ENCODE data around the gene RABL2B.
A peak's percentile ranks its signal among the peaks of the same experiment; 100 is the strongest.

RABL2B gene

DNA sequence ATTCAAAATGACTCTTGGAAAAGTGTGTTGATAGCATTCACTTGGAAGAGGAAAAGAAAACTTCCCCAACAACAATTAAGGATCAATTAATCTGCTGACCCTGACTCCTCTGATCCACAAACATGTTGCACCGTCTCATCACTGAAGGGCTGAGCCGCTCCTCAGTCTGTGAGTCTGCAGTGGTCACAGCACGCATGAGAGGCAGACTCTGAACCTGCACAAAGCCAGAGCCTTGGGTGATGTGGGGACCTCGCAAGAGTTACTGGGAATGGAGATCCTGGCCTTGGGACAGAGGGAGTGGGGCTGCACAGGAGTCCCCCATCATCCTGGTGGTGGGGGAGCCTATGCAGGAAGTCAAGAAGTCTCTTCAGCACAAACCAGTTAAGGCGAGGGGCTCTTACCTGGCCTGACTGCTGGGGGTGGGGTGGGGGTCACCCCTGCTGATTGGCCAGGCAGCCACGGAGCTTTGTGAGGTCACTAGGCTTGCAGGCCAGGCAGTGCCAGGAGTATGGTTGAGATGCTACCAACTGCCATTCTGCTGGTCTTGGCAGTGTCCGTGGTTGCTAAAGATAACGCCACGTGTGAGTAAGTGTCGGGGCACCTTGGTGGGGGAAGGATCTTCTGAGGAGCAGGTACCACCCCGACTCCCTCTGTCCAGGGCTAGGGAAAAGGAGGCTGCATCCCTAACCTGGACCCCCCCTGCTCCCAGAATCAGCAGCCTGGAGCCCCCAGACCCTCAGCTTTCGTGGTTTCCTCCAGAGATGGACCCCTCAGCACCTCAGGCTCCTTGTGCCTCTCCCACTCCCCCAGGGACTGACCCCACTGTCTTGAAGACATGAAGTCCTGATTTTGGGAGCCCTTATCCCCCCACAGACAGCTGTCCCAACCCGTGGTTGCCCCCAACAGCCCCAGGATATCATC is 45.4 kb downstream of the RABL2B start, which contains the start of gene ACR:
ACR (plus strand) TSS at position 477 of the 921 bp plus-strand sequence; CDS start at position 509, 32 bp downstream.
- peak; percentile 9 for DNase-seq

DNA sequence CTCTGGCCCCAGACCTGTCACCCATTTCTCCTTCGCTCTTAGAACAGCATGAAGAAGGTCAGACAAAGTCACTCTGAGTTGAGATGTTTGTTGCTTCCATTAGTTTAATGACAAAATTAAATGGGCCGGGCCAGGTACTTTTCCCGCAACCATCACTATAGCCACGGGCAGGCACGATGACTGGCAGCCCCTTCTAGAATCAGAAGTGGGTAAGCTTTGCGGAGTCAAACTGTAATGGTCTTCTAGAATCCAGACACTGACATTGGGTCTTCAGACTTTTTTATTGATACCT is 47.8 kb downstream of the RABL2B start:
- DNase-seq, result no peak

DNA sequence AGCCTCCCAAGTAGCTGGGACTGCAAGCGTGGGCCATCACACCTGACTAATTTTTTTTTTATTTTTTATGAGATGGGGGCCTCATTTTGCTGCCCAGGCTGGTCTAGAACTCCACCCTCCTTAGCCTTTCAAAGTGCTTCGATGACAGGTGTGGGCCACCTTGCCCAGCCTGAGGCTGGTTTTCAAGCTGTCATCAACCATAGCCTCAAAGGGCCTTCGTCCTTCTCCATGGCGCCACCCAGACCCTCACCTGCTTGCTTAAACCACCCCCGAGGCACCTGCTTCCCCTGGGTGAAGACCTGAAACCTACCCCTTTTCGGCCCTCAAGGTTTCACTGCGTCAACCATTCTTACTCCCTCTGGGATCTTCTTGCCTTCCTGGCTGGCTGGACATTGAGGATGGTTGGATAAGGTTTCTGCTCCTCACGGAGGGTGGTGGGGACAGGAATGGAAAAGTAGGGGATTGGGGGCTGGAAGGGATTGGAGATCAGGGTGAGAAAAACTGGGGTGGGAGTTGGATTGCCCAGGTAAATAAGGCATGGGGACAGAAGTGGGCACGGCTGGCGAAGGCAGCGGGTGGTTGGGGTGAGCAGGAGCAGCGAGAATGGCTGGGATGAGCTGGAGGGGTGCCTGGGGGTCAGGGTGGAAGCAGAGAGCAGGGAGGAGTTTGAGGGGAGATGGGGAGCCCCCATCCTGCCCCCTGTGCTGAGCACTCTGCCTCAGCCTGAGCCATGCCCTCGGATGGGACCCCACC is 48.3 kb downstream of the RABL2B start:
- DNase-seq, result peak; percentile 12

- no peak for DNase-seq
Observed at GRCh38 chr22:50734343-50734771, 49.1 kb downstream of the RABL2B start.

DNA sequence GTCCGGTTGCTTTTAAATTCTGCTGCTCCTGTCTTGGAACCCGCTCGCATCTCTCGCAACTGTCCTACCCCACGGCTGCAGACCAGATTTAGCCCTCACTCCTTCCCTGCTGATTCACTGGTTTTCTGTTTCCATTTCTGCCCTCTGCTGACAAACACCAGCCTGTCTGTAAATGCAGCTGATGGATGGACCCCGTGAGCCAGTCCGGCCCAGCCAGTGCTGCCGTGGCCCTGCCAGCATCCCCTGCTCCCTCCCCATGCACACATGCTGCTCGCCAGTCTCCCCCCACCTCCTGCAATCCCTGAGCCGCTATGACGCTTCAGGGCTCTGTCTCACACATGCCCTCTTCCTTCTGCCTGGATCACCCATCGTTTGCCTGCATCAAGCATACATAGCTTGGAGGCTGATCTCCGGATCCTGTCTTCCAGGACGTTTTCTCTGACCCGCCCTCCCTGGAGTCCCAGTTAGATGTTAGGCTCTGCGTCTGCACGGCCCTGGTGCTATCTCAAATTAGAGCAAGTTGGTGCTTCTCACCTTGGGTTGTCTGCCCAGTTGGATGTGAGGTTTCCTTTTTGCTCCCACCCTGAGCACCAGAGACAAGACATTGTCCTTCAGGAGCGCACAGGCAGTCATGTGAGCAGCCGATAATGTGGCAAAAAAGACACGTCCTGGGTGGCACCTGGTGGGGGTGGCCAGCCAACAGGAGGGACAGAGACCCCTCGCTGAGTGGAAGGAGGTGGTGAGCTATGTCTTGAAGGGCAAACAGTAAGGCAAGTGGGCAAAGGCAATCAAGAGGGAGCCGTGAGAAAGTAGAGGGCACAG is 49.7 kb downstream of the RABL2B start:
- DNase-seq, result peak; percentile 16

DNA sequence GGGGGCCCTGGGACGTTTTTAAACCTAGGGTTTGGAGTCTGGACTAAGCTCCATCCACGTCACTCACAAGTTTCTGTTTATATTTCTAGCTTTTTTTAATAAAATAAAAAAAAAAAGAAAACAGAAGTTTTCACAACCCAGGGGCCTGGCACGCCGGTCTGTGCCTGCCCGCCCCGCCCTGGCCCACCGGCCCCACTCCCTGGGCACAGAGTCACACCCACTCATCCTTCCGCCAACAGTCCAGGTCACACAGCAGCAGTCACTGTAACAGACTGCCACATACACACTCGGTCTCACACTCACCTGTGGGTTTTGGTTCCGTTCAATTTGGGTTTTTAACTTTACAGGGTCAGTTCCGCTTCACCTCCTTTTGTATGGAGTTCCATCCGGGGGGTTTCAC is 50.8 kb downstream of the RABL2B start:
- DNase-seq, result no peak

GRCh38 chr22:50731811-50732624 is 51.4 kb downstream of the RABL2B start:
- DNase-seq, result peak; percentile 37

DNA sequence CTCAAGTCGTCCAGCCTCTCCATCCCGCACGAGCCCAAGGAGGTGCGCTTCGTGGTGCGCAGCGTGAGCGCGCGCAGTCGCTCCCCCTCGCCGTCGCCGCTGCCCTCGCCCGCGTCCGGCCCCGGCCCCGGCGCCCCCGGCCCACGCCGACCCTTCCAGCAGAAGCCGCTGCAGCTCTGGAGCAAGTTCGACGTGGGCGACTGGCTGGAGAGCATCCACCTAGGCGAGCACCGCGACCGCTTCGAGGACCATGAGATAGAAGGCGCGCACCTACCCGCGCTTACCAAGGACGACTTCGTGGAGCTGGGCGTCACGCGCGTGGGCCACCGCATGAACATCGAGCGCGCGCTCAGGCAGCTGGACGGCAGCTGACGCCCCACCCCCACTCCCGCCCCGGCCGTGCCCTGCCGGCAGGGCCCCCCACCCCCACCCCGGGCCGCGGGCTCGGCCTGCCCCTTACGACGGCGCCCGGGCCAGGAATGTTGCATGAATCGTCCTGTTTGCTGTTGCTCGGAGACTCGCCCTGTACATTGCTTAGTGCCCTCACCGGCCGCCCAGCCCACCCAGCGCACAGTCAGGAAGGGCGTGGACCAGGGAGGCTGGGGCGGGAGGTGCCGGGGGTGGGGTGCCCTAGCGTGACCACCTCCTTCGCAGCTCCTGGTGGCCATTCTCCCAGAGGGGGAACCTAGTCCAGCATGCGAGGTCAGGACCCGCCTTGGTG is 52.3 kb downstream of the RABL2B start:
- DNase-seq, result peak; percentile 10

GRCh38 chr22:50730013-50730891 is 53.2 kb downstream of the RABL2B start:
- DNase-seq, result no peak

- DNase-seq, result no peak
Observed at GRCh38 chr22:50729391-50730012, 53.9 kb downstream of the RABL2B start.

DNA sequence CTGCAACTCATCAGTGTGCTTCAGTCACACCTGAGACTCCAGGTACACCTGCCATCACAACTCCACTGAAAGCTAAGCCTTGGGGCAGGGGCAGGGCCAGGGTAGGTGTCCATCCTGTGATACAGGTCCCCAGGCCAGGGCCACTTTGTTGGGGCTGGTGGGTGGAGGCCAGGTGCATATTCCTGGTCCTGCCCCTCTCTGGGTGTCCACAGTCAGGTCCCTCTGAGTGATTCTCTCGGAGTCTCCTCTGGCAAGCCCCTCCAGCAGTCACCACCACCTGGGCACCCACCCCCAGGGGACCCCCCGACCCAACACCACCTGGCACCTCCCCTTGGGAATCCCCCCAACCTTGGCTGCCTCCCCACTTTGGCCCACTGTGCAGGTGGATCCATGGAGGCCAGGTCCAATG is 54.9 kb downstream of the RABL2B start:
- DNase-seq, result no peak

DNA sequence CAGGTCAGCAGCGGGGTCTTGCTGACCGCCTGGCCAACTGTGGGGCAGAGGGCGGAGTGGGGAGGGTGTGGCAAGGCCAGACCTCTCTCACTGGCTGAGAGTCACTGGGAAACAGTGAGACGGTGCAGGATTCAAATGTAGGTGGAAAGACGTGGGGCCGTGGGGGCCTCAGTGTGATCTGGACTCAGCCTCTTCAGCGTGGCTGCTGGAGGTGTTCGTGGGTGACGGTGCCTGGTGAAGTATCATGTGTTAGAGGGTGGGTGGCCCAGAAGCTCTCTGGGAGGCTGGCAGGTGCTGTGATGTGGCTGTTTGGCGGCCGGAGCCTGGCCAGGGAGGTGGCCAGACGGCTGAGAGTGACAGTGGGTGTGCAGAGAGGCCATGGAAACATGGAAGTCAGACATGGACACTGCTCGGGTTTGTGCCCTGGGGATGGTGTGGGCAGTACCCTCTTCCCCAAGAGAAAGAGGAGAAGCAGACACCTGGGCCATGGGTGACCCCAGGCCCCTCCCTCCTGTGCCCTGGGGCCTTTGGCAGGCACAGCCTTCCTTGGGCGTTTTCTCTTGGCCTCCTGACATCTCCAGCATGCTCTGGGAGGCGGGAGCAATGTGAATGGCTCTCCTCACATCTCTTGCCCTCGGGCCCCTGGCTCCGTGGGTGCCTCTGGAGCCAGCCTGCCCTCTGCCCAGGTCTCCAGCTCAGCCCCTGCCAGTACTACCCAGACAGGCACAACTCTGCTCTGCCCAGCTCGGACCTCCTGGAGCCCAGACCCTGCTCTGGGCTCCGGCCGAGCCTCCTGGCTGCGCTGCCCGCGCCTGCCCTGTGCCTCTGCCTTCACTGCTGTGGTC is 55.5 kb downstream of the RABL2B start:
- no peak for DNase-seq

- DNase-seq, result no peak
Observed at GRCh38 chr22:50726643-50727340, 56.6 kb downstream of the RABL2B start.

DNA sequence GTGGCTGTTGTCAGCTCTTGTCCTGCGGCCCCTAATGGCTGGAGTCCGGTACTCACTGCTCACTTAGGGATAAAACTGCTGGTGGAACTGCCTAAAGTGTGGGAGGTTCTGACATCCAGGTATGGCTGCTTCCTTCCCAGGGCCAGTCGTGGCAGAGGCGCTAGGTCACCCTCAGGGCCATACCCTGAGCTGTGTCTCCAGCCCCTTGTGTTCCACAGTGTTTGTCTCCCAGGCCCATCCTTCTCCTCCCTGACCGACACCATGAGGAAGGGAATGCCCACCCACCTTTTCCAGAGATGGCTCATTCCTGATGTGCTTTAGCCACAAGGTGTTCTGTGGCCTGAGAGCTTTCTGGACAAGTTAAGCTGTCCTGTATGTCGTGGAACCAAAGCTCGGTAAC is 57.8 kb downstream of the RABL2B start:
- no peak for DNase-seq

- no peak for DNase-seq
Observed at GRCh38 chr22:50724616-50725015, 58.8 kb downstream of the RABL2B start.

- DNase-seq, result no peak
Observed at GRCh38 chr22:50723991-50724390, 59.4 kb downstream of the RABL2B start.

- no peak for DNase-seq
Observed at GRCh38 chr22:50722716-50723428, 60.6 kb downstream of the RABL2B start.
